GM12865 (cell line): ENCODE data around the gene MCM5.

Source experiments
- DNase-seq: peaks from one replicate; pipeline ENCODE4 v3.0.0; 2010; ENCODE audit warnings: low read depth
- H3K4me3 ChIP-seq: 2 replicates; pipeline ENCODE4 v1.5.1; 2011; ENCODE audit warnings: mild to moderate bottlenecking, low read depth, low read length, control low read depth
- TF ChIP-seq, protein P1 (sequence below): IDR thresholded peaks from 2 replicates; pipeline ENCODE4 v1.5.1; 2011; ENCODE audit warnings: low read length, control low read depth, low read depth, inconsistent platforms; ENCODE audit not compliant: insufficient read depth; ENCODE audit errors: missing control alignments

The MCM5 gene

DNA sequence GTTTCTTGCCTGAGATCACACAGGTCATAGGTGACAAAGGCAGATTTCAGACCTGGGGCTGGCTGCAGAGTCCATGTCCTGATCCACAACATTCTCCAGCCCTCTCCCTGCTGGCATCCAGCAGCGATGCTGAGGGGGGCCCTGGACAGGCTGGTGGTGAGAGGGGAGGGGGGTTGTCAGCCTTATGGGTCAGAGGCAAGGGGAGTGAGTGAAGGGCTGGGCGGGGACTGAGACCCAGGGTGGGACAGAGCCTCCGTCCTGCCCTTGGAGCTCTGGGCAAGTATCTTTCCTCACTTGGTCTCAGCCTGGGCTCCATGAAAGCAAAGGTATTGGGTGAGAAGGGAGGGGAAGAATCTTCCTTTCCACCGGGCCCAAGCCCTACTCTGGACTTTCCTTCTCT lies 74.0 kb downstream of the MCM5 start:
- no peak for DNase-seq
- no peak overlapping the region for H3K4me3 ChIP-seq
- TF ChIP-seq, protein P1, sequence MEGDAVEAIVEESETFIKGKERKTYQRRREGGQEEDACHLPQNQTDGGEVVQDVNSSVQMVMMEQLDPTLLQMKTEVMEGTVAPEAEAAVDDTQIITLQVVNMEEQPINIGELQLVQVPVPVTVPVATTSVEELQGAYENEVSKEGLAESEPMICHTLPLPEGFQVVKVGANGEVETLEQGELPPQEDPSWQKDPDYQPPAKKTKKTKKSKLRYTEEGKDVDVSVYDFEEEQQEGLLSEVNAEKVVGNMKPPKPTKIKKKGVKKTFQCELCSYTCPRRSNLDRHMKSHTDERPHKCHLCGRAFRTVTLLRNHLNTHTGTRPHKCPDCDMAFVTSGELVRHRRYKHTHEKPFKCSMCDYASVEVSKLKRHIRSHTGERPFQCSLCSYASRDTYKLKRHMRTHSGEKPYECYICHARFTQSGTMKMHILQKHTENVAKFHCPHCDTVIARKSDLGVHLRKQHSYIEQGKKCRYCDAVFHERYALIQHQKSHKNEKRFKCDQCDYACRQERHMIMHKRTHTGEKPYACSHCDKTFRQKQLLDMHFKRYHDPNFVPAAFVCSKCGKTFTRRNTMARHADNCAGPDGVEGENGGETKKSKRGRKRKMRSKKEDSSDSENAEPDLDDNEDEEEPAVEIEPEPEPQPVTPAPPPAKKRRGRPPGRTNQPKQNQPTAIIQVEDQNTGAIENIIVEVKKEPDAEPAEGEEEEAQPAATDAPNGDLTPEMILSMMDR, result no peak
